ENCODE data around the gene PTPRO. TPM values are rescaled to one million over a fixed set of nuclear protein-coding genes. Genes with fewer than 3 reads are reported as not detected.

PTPRO gene
- total RNA-seq, 4 donors from 2014 or later: 0.52 to 5.0 (median 1.0) TPM

DNA sequence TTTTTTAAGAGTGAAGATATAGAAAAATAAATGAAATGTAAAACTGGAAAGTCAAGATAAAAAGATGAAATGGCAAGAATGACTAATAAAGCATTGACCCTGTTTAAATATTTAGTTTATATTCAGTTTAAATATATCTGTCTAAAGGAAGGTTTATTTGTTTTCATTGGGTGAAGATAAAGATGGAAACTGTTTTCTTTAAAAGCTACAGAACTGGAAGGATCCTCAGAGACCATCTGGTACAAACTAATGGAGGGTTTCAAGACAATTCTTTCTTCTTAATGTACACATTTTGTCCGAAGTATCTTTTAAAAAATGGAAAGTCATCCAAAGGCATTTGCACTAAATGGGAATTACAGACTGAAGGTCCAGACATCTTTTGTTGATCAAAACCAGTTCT, 324.3 kb downstream of the PTPRO start:
- H3K4me3 ChIP-seq: no peak overlapping the region
- no peak for DNase-seq (ENCODE audit: extremely low spot score)
- H3K9me3 ChIP-seq: no peaks in the 10 kb centered on the region
- no peaks in the 10 kb centered on the region for H3K4me1 ChIP-seq
- no peaks in the 10 kb centered on the region for H3K27me3 ChIP-seq
- 0% methylated on average over 1 of the region's 1 CpG for WGBS
- TF ChIP-seq EP300 (IDR thresholded peaks at IDR 0.05) (no peak), POLR2A (IDR thresholded peaks at IDR 0.05; ENCODE audit: low read depth) (no peak), CTCF (IDR thresholded peaks at IDR 0.05) (no peak), POLR2AphosphoS5 (IDR thresholded peaks at IDR 0.05) (no peak)
- no peak overlapping the region for H3K27ac ChIP-seq (replicated peaks in 1 of 4)
- intact Hi-C loops (cut with DNase I): no loop called here
- peaks cover 0 to 22% (median 10%) of the 10 kb centered on the region in 4 donors for H3K36me3 ChIP-seq

Other genes with a start within 250 kb of the PTPRO start
- gene RERG, start 101.1 kb upstream of the PTPRO start, total RNA-seq: 10 to 100 TPM in 3 of 4 donors, 1 to 10 TPM in 1; 5.0 to 15.4 (median 12.7) TPM

Data from esophagus muscularis mucosa (tissue), 4 donors.